Panc1 (cell line): ENCODE measurements around the gene TCTN1. TPM values are rescaled to one million over a fixed set of nuclear protein-coding genes. Genes with fewer than 3 reads are reported as not detected.
A peak's percentile ranks its signal among the peaks of the same experiment; 100 is the strongest.

Source experiments
- ATAC-seq: fragments of 200-7000 bp; cut with Tn5 transposase; 2 replicates; pipeline ENCODE4 v1.9.1; 2020; ENCODE audit warnings: mild to moderate bottlenecking, moderate library complexity
- BruUV-seq: library from RNA; stranded (reverse); fragments of 400-500 nt; replicated peaks from 2 replicates; lab custom pipeline; 2021; lab: Mats Ljungman, UMichigan
- CTCF ChIA-PET: fragments of 300-600 bp; sonication (Branson Sonifier 250); formaldehyde crosslinking; loops from one replicate; lab custom pipeline; 2022; ENCODE audit warnings: antibody characterized with exemption; lab: Charles Lee
- POLR2A ChIA-PET: fragments of 300-600 bp; sonication (Branson Sonifier 250); formaldehyde crosslinking; loops from one replicate; lab custom pipeline; 2022; ENCODE audit warnings: antibody characterized with exemption; lab: Charles Lee
- DNase-seq: peaks from one replicate; pipeline ENCODE4 v3.0.0-alpha.2; 2010; ENCODE audit warnings: low read depth, low spot score
- H3K27ac ChIP-seq: 2 replicates; pipeline ENCODE4 v1.5.1; 2011; ENCODE audit warnings: mild to moderate bottlenecking, low read length, inconsistent platforms
- H3K27me3 ChIP-seq: fragments of 200-500 bp; sonication (Bioruptor generic); 2 replicates; pipeline ENCODE4 v1.6.0; 2014; ENCODE audit warnings: low read length, inconsistent platforms; ENCODE audit not compliant: control insufficient read depth, insufficient read depth
- H3K36me3 ChIP-seq: fragments of 200-500 bp; sonication (Bioruptor generic); 2 replicates; pipeline ENCODE4 v1.5.1; 2014; ENCODE audit warnings: inconsistent platforms, mild to moderate bottlenecking, low read length, moderate library complexity; ENCODE audit not compliant: control insufficient read depth, insufficient read depth
- H3K4me1 ChIP-seq: 2 replicates; pipeline ENCODE4 v1.5.1; 2011; ENCODE audit warnings: inconsistent platforms, mild to moderate bottlenecking, low read length, moderate library complexity; ENCODE audit not compliant: control insufficient read depth, insufficient read depth
- H3K4me3 ChIP-seq, 2 experiments: 2 replicates each; pipeline ENCODE4 v1.5.1; 2011 to 2012; ENCODE audit warnings: low read depth in 2 of 2, low read length in 2 of 2, mild to moderate bottlenecking in 2 of 2, inconsistent platforms in 1 of 2, moderate library complexity in 1 of 2
- H3K9me3 ChIP-seq: fragments of 200-500 bp; sonication (Bioruptor generic); 2 replicates; pipeline ENCODE4 v1.5.1; 2014; ENCODE audit warnings: low read depth, mild to moderate bottlenecking, inconsistent platforms, low read length, moderate library complexity; ENCODE audit not compliant: control insufficient read depth, insufficient read depth
- CTCF ChIP-seq: fragments of 450-650 bp; IDR thresholded peaks from 2 replicates; pipeline ENCODE4 v1.5.1; 2017; ENCODE audit warnings: mild to moderate bottlenecking
- POLR2AphosphoS5 ChIP-seq: IDR thresholded peaks from 2 replicates; pipeline ENCODE4 v1.6.1; 2012; ENCODE audit warnings: mild to moderate bottlenecking, low read depth, low read length, moderate library complexity
- REST ChIP-seq, 2 experiments: IDR thresholded peaks; 2 replicates each; pipeline ENCODE4 v1.6.1; 2011 to 2012; ENCODE audit warnings: low read depth in 2 of 2, control low read depth in 1 of 2, low read length in 1 of 2, mild to moderate bottlenecking in 1 of 2, moderate library complexity in 1 of 2; ENCODE audit not compliant: insufficient read depth in 1 of 2
- SIN3A ChIP-seq: IDR thresholded peaks from 2 replicates; pipeline ENCODE4 v1.6.1; 2012; ENCODE audit warnings: low read depth, mild to moderate bottlenecking, low read length, moderate library complexity, borderline replicate concordance; ENCODE audit not compliant: insufficient read depth
- TCF7L2 ChIP-seq: IDR thresholded peaks from 2 replicates; pipeline ENCODE4 v1.6.1; 2011; ENCODE audit warnings: mild to moderate bottlenecking, low read depth, low read length, inconsistent platforms
- in situ Hi-C: cut with HindIII; loops from 2 replicates; pipeline ENCODE4 v1.10.0; 2016; ENCODE audit warnings: low sequenced_read_pairs, low pct_unique_long_range_greater_than_20kb
- intact Hi-C: fragments of 100-400 bp; cut with micrococcal nuclease; formaldehyde crosslinking; loops from one replicate; pipeline ENCODE4 v1.10.0; 2022; ENCODE audit not compliant: unreplicated experiment
- total RNA-seq: library from RNA; stranded (reverse); gene quantifications from one replicate; pipeline ENCODE4 v1.2.1, GENCODE V29; 2021; ENCODE audit not compliant: unreplicated experiment

TCTN1 gene
- total RNA-seq, 1 experiment from 2014 or later: 28.5 TPM

GRCh38 chr12:110667671-110668070, 53.7 kb downstream of the TCTN1 start:
- TF ChIP-seq SIN3A (no peak), CTCF (no peak), POLR2AphosphoS5 (no peak), TCF7L2 (no peak), REST (IDR thresholded peaks at IDR 0.05; ENCODE audit: insufficient read depth in 1 of 2, low read depth in 2 of 2, low read length in 1 of 2) (no peak)
- in situ Hi-C loops (no loop called here), intact Hi-C loops (no loop called here)
- ATAC-seq (no peak), DNase-seq (no peak)
- Histone ChIP-seq H3K4me3 (no peak overlapping the region), H3K4me1 (no peaks in the 10 kb centered on the region), H3K36me3 (no peaks in the 10 kb centered on the region), H3K9me3 (no peaks in the 10 kb centered on the region; the same call in 1 of the 2 replicates), H3K27me3 (0 out of 2 replicates have a peak, but pooled peaks cover 2% of the 10 kb centered on the region), H3K27ac (no peak overlapping the region)
- POLR2A ChIA-PET: no interaction called here
- CTCF ChIA-PET: no interaction called here
- no TSS peak for BruUV-seq

GRCh38 chr12:110668480-110669192, 54.7 kb downstream of the TCTN1 start:
- no peaks in the 10 kb centered on the region for H3K36me3 ChIP-seq
- BruUV-seq: no TSS peak
- intact Hi-C loops: no loop called here

More at GRCh38 chr12:110668480-110669192, 54.7 kb downstream of the TCTN1 start:
- TF ChIP-seq CTCF (no peak), TCF7L2 (no peak), SIN3A (no peak), POLR2AphosphoS5 (no peak), REST (IDR thresholded peaks at IDR 0.05; ENCODE audit: insufficient read depth in 1 of 2, low read depth in 2 of 2, low read length in 1 of 2) (no peak)
- no peak for DNase-seq
- Histone ChIP-seq H3K9me3 (no peaks in the 10 kb centered on the region; the same call in 1 of the 2 replicates), H3K4me3 (no peak overlapping the region), H3K27me3 (0 out of 2 replicates have a peak, but pooled peaks cover 2% of the 10 kb centered on the region), H3K4me1 (no peaks in the 10 kb centered on the region), H3K27ac (no peak overlapping the region)
- peak; percentile 12; the same call in 1 of the 2 replicates for ATAC-seq
- POLR2A ChIA-PET: interaction anchor here (0.6 kb wide), 1 partner anchor 252 kb away, joined by 4 read pairs; no protein-coding TSS in a partner anchor
- in situ Hi-C loops: no loop called here
- CTCF ChIA-PET: no interaction called here
